Neural crest cell (in vitro differentiated cells): ENCODE measurements around the gene AAK1. TPM values are rescaled to one million over a fixed set of nuclear protein-coding genes. Genes with fewer than 3 reads are reported as not detected.

ENCODE experiments used
- DNase-seq: peaks from one replicate; pipeline ENCODE4 v3.0.0; 2021; ENCODE audit warnings: low read depth, mixed read lengths, low spot score
- H3K27ac Mint-ChIP-seq: one replicate; pipeline ENCODE4 v1.8.0; 2021; ENCODE audit warnings: mild to moderate bottlenecking, mixed read lengths; ENCODE audit not compliant: unreplicated experiment
- H3K27me3 Mint-ChIP-seq: 2 replicates; pipeline ENCODE4 v1.8.0; 2021; ENCODE audit warnings: low read depth, mild to moderate bottlenecking, mixed read lengths
- H3K36me3 Mint-ChIP-seq: 2 replicates; pipeline ENCODE4 v1.8.0; 2021; ENCODE audit warnings: low read depth, mild to moderate bottlenecking, mixed read lengths
- H3K4me1 Mint-ChIP-seq: 2 replicates; pipeline ENCODE4 v1.8.0; 2021; ENCODE audit warnings: mixed read lengths
- H3K4me3 Mint-ChIP-seq: one replicate; pipeline ENCODE4 v1.8.0; 2021; ENCODE audit warnings: mild to moderate bottlenecking, mixed read lengths
- H3K9me3 Mint-ChIP-seq: 2 replicates; pipeline ENCODE4 v1.8.0; 2021; ENCODE audit warnings: mixed read lengths
- total RNA-seq: library from RNA; stranded (reverse); gene quantifications from 2 replicates; pipeline ENCODE4 v1.2.1, GENCODE V29; 2021
- TF ChIP-seq, protein P1 (sequence below): fragments of 200-600 bp; sonication (generic); conservative IDR thresholded peaks from 2 replicates; pipeline ENCODE4 v1.5.0; 2021; ENCODE audit warnings: antibody characterized with exemption, mild to moderate bottlenecking

The AAK1 gene
- total RNA-seq, 1 donor from 2014 or later: 38.8 TPM

DNA sequence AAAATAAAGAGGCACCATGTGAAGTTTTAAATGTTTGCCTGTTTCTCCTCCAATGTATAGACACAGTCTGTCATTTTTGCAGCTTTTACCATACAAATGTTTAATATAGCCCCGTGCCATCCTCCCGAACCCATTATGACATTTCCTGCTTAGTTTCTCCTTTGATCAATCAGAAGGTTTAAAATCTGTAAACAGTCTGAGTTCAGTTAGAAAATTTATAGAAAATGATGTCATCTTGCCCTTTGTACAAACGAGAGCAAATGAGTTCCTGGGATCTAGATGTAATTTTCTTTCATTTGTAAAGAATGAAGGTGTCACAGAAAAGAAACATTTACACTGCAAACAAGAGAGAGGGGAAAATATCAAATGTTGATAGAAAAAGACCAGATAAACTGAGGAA, 143.6 kb downstream of the AAK1 start:
- Mint-ChIP-seq H3K36me3 (peaks cover 5% of the 10 kb centered on the region), H3K27ac (no peak overlapping the region), H3K9me3 (no peaks in the 10 kb centered on the region), H3K27me3 (no peaks in the 10 kb centered on the region), H3K4me1 (peaks cover 7% of the 10 kb centered on the region), H3K4me3 (no peak overlapping the region)
- TF ChIP-seq, protein P1, sequence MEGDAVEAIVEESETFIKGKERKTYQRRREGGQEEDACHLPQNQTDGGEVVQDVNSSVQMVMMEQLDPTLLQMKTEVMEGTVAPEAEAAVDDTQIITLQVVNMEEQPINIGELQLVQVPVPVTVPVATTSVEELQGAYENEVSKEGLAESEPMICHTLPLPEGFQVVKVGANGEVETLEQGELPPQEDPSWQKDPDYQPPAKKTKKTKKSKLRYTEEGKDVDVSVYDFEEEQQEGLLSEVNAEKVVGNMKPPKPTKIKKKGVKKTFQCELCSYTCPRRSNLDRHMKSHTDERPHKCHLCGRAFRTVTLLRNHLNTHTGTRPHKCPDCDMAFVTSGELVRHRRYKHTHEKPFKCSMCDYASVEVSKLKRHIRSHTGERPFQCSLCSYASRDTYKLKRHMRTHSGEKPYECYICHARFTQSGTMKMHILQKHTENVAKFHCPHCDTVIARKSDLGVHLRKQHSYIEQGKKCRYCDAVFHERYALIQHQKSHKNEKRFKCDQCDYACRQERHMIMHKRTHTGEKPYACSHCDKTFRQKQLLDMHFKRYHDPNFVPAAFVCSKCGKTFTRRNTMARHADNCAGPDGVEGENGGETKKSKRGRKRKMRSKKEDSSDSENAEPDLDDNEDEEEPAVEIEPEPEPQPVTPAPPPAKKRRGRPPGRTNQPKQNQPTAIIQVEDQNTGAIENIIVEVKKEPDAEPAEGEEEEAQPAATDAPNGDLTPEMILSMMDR: no peak
- no peak for DNase-seq

DNA sequence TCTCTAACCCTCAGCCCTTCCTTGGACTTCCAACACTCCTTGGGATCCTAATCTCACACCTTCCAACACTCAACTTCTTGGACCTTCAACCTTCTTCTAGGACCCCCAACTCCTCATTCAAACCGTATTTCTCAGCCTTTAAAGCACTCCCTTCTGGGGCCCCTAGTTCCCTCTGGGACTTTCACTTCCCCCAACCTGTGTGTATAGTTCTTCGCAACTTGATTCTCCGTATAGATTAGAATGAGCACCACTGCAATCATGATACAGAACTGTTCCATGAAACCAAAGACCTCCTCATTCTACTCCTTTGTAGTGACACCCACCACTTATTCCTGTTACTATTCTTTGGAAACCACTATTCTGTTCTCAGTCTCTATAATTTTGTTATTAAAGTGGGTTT, 144.3 kb downstream of the AAK1 start:
- no peak overlapping the region for H3K27ac Mint-ChIP-seq
- H3K36me3 Mint-ChIP-seq: peaks cover 5% of the 10 kb centered on the region
- H3K27me3 Mint-ChIP-seq: no peaks in the 10 kb centered on the region
- no peak for DNase-seq
- TF ChIP-seq, protein P1: no peak
- no peaks in the 10 kb centered on the region for H3K9me3 Mint-ChIP-seq
- H3K4me1 Mint-ChIP-seq: peaks cover 14% of the 10 kb centered on the region
- no peak overlapping the region for H3K4me3 Mint-ChIP-seq

DNA sequence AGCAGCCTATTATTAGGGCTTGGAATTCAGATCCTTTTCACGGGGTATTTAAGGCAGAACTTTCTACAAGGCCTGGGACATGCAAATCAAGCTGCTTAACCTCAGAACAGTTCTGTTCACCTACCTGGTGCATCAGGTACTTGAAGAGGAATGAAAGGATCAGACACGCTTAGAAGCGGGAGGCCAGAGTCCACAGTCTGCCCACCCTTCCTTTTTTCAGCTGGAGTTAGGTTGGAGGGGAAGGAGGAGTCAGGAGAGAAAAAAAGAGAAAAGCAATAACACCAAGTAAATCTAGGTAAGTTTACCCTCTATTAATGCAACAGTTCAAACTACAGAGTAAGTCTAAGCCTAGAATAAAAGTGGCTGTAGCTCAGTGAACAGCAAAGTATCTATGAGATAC, 147.7 kb downstream of the AAK1 start:
- Mint-ChIP-seq H3K36me3 (peaks cover 12% of the 10 kb centered on the region), H3K9me3 (no peaks in the 10 kb centered on the region), H3K27me3 (no peaks in the 10 kb centered on the region), H3K4me1 (peaks cover 25% of the 10 kb centered on the region), H3K4me3 (no peak overlapping the region), H3K27ac (no peak overlapping the region)
- TF ChIP-seq, protein P1: no peak
- no peak for DNase-seq

DNA sequence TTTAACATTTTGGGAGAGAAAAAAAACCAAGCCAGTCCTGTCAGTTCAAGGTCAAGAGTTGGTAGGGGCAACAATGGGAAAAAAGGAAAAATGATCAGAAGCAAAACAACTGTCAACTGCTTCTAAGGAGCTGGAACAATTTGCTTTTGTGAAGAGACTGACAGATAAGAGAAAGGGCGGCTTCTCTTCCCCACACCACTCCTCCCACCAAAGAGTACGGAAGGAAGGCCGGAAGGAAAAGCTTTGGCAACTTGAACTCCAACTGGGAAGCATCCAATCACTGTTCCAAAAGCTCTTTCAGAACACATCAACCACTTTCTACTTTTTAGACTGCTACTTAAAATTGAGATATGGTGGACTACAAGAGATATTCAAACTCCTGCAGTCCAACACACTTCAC, 148.5 kb downstream of the AAK1 start:
- no peak overlapping the region for H3K4me3 Mint-ChIP-seq
- H3K27me3 Mint-ChIP-seq: no peaks in the 10 kb centered on the region
- peaks cover 25% of the 10 kb centered on the region for H3K4me1 Mint-ChIP-seq
- H3K36me3 Mint-ChIP-seq: peaks cover 16% of the 10 kb centered on the region
- TF ChIP-seq, protein P1: no peak
- no peak overlapping the region for H3K27ac Mint-ChIP-seq
- no peaks in the 10 kb centered on the region for H3K9me3 Mint-ChIP-seq
- no peak for DNase-seq

GRCh38 chr2:69494126-69494525, 149.4 kb downstream of the AAK1 start:
- Mint-ChIP-seq H3K4me1 (peaks cover 25% of the 10 kb centered on the region), H3K4me3 (no peak overlapping the region), H3K27ac (no peak overlapping the region), H3K9me3 (no peaks in the 10 kb centered on the region), H3K27me3 (no peaks in the 10 kb centered on the region), H3K36me3 (peaks cover 13% of the 10 kb centered on the region)
- DNase-seq: no peak
- TF ChIP-seq, protein P1: no peak

- Mint-ChIP-seq H3K27ac (no peak overlapping the region), H3K27me3 (no peaks in the 10 kb centered on the region), H3K4me1 (peaks cover 25% of the 10 kb centered on the region), H3K9me3 (no peaks in the 10 kb centered on the region), H3K4me3 (no peak overlapping the region), H3K36me3 (peaks cover 15% of the 10 kb centered on the region)
- DNase-seq: no peak
- TF ChIP-seq, protein P1: no peak
Observed at GRCh38 chr2:69493268-69493667, 150.3 kb downstream of the AAK1 start.
